Fibroblast of pulmonary artery (primary cell): ENCODE results near the gene ACVR1B.

Experiments
- DNase-seq: peaks from one replicate; pipeline ENCODE4 v3.0.0-alpha.2; 2010; ENCODE audit warnings: low read depth
- H3K4me3 ChIP-seq: replicated peaks from 2 replicates; pipeline ENCODE4 v1.5.1; 2011; ENCODE audit warnings: low read depth, mild to moderate bottlenecking, control low read depth, low read length, moderate library complexity
- TF ChIP-seq, protein P1 (sequence below): IDR thresholded peaks from 2 replicates; pipeline ENCODE4 v1.5.1; 2011; ENCODE audit warnings: mild to moderate bottlenecking, control low read depth, low read length, inconsistent platforms; ENCODE audit errors: missing control alignments

The ACVR1B gene

DNA sequence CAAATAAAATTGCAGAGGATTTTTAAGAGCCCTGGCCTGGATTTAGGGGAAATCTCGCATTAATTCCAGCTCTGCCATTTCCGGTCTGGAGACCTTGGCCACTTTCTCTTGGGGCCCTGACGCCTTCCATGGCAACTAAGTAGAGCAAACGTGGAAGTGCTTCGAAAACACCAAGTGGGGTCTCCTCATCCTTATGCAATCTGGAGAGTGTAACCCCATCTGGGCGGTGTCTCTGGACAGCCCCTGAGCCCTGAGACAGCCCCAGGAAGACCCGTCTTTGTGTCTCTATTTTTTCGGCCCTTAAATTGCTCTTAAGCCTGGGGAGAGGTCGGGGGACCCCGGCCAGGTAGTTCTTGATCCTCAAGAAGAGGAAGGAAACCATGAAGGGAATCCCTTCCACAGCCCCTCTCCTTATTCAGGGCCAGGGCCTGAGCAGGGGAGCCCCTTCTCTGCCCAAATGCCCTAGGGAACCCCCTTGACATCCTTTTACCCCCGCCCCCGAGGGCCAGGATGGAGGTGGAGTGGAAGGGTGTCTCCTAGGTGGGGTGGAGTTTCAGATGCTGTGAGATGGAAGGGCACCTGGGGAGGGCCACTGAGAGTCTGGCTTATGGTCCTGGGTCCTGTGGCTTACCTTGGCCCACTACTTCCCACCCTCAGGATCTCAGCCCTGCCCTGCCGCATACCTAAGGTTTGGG is 82.1 kb downstream of the ACVR1B start:
- DNase-seq, result no peak
- H3K4me3 ChIP-seq, result peak overlapping the region; percentile 40
- TF ChIP-seq, protein P1, sequence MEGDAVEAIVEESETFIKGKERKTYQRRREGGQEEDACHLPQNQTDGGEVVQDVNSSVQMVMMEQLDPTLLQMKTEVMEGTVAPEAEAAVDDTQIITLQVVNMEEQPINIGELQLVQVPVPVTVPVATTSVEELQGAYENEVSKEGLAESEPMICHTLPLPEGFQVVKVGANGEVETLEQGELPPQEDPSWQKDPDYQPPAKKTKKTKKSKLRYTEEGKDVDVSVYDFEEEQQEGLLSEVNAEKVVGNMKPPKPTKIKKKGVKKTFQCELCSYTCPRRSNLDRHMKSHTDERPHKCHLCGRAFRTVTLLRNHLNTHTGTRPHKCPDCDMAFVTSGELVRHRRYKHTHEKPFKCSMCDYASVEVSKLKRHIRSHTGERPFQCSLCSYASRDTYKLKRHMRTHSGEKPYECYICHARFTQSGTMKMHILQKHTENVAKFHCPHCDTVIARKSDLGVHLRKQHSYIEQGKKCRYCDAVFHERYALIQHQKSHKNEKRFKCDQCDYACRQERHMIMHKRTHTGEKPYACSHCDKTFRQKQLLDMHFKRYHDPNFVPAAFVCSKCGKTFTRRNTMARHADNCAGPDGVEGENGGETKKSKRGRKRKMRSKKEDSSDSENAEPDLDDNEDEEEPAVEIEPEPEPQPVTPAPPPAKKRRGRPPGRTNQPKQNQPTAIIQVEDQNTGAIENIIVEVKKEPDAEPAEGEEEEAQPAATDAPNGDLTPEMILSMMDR, result no peak

- no peak overlapping the region for H3K4me3 ChIP-seq
- TF ChIP-seq, protein P1, result no peak
- DNase-seq, result no peak
Observed at GRCh38 chr12:52035190-52035589, 83.7 kb downstream of the ACVR1B start.

DNA sequence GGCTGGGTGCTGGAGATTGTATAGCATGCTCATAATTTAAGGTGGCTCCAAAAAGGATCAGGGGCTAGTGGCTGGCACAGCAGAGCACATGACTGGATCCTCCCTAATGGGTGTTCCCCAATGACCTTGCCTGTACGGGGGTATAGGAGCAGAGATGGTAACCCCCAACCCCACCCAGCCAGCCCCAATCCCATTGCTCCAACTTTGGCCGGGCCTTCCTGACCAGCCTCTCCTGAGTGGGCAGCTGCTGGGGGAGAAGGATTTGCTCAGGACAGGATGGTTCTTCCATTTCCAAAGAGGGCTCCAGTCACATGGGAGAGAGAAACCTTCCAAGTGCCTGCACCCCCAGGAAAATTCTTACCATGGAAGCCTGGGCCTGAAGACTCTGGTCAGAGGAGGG is 84.4 kb downstream of the ACVR1B start:
- no peak overlapping the region for H3K4me3 ChIP-seq
- no peak for DNase-seq
- TF ChIP-seq, protein P1, result no peak

GRCh38 chr12:52036587-52037171 is 85.2 kb downstream of the ACVR1B start:
- peak; percentile 82 for DNase-seq
- H3K4me3 ChIP-seq, result peak overlapping the region; percentile 38

GRCh38 chr12:52037248-52037861 is 85.9 kb downstream of the ACVR1B start:
- peak overlapping the region; percentile 64 for H3K4me3 ChIP-seq
- TF ChIP-seq, protein P1, result no peak
- DNase-seq, result peak; percentile 60

More at GRCh38 chr12:52036587-52037171, 85.2 kb downstream of the ACVR1B start:
- TF ChIP-seq, protein P1, result no peak

GRCh38 chr12:52038447-52038846 is 86.9 kb downstream of the ACVR1B start:
- TF ChIP-seq, protein P1, result no peak
- no peak overlapping the region for H3K4me3 ChIP-seq

GRCh38 chr12:52041035-52041434 is 89.5 kb downstream of the ACVR1B start:
- no peak for DNase-seq
- H3K4me3 ChIP-seq, result no peak overlapping the region
- TF ChIP-seq, protein P1, result no peak

More at GRCh38 chr12:52038447-52038846, 86.9 kb downstream of the ACVR1B start:
- DNase-seq, result peak; percentile 53
